Cardiac muscle cell (in vitro differentiated cells and primary cell): ENCODE data around the gene CHEK1. TPM values are rescaled to one million over a fixed set of nuclear protein-coding genes. Genes with fewer than 3 reads are reported as not detected.
A peak's percentile ranks its signal among the peaks of the same experiment; 100 is the strongest.

ENCODE experiments used
- DNase-seq, 2 donors: peaks; one replicate each; pipeline versions ENCODE4 v3.0.0 to v3.0.0-alpha.2; 2010 to 2017; ENCODE audit warnings: low read depth in 1 of 2, low spot score in 1 of 2
- H3K27ac ChIP-seq: fragments of 200-600 bp; sonication (generic); 2 replicates; pipeline ENCODE4 v1.5.1; 2016
- H3K27me3 ChIP-seq: fragments of 200-600 bp; sonication (generic); 2 replicates; pipeline ENCODE4 v1.6.0; 2016; ENCODE audit warnings: control low read depth
- H3K36me3 ChIP-seq: fragments of 200-600 bp; sonication (generic); 2 replicates; pipeline ENCODE4 v1.5.1; 2016; ENCODE audit warnings: control low read depth
- H3K4me1 ChIP-seq: fragments of 200-600 bp; sonication (generic); 2 replicates; pipeline ENCODE4 v1.8.1; 2017; ENCODE audit warnings: low read depth, mild to moderate bottlenecking, mixed run types
- H3K4me3 ChIP-seq: fragments of 200-600 bp; sonication (generic); 2 replicates; pipeline ENCODE4 v1.5.1; 2016; ENCODE audit warnings: mild to moderate bottlenecking
- H3K9me3 ChIP-seq: fragments of 200-600 bp; sonication (generic); 2 replicates; pipeline ENCODE4 v1.5.1; 2017; ENCODE audit warnings: low read depth, mild to moderate bottlenecking, control low read depth
- polyA plus RNA-seq: library from polyadenylated mRNA; unstranded; fragments of >200 nt; fragmentation: Nextera tagmentation; extraction: Ambion mirVana; gene quantifications from 2 replicates; pipeline ENCODE4 v1.2.1, GENCODE V29; 2016
- total RNA-seq: library from RNA; depleted of rRNA; stranded (reverse); fragments of >200 nt; gene quantifications from 2 replicates; pipeline ENCODE4 v1.2.3, GENCODE V29; 2016
- TF ChIP-seq, protein P1 (sequence below): IDR thresholded peaks from 2 replicates; pipeline ENCODE4 v1.5.1; 2012; ENCODE audit warnings: low read depth, mild to moderate bottlenecking, low read length

The CHEK1 gene
- total and polyA plus RNA-seq, 2 experiments from 2014 or later = 11.4 to 12.6 TPM

GRCh38 chr11:125625630-125626287 lies 796 bp downstream of the CHEK1 start:
- H3K9me3 ChIP-seq = no peaks in the 10 kb centered on the region
- peak overlapping the region; percentile 89 for H3K27ac ChIP-seq
- H3K4me3 ChIP-seq = peak overlapping the region; percentile 55
- H3K36me3 ChIP-seq = peaks cover 12% of the 10 kb centered on the region
- H3K4me1 ChIP-seq = peaks cover 5% of the 10 kb centered on the region
- H3K27me3 ChIP-seq = no peaks in the 10 kb centered on the region
- TF ChIP-seq, protein P1, sequence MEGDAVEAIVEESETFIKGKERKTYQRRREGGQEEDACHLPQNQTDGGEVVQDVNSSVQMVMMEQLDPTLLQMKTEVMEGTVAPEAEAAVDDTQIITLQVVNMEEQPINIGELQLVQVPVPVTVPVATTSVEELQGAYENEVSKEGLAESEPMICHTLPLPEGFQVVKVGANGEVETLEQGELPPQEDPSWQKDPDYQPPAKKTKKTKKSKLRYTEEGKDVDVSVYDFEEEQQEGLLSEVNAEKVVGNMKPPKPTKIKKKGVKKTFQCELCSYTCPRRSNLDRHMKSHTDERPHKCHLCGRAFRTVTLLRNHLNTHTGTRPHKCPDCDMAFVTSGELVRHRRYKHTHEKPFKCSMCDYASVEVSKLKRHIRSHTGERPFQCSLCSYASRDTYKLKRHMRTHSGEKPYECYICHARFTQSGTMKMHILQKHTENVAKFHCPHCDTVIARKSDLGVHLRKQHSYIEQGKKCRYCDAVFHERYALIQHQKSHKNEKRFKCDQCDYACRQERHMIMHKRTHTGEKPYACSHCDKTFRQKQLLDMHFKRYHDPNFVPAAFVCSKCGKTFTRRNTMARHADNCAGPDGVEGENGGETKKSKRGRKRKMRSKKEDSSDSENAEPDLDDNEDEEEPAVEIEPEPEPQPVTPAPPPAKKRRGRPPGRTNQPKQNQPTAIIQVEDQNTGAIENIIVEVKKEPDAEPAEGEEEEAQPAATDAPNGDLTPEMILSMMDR = no peak
- DNase-seq = peak; percentile 93

DNA sequence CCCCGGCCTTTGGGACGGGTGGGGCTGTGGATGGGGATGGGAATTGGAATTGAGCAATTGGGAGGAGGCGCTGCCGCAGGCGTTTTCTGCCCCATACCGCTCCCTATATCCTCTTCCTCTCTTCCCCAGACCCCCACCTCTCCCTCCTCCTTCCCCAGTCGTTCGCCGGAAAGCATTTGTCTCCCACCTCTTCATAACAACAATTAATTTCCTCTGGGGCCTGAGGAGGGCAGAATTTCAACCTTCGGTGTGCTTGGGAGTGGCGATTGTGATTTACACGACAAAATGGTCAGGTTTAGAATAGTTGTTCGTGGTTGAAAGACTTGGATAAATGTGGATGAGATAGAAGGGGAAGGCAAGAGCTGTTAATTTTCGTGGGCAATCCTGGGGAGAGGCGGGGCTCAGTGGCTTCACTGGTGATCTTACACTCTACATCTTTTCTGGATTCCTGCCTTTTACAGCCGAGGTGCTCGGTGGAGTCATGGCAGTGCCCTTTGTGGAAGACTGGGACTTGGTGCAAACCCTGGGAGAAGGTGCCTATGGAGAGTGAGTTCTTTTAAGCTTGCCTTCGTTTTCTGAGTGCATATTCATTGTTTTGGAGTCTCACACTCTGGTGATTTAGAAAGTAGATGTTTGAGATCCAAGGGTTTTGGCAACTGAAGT lies 1.5 kb downstream of the CHEK1 start:
- TF ChIP-seq, protein P1 = peak; percentile 45
- Histone ChIP-seq H3K27me3 (no peaks in the 10 kb centered on the region), H3K27ac (peak overlapping the region; percentile 89), H3K36me3 (peaks cover 7% of the 10 kb centered on the region), H3K9me3 (no peaks in the 10 kb centered on the region), H3K4me3 (peak overlapping the region; percentile 55), H3K4me1 (peaks cover 5% of the 10 kb centered on the region)
- peak; percentile 64 to 90 for DNase-seq

DNA sequence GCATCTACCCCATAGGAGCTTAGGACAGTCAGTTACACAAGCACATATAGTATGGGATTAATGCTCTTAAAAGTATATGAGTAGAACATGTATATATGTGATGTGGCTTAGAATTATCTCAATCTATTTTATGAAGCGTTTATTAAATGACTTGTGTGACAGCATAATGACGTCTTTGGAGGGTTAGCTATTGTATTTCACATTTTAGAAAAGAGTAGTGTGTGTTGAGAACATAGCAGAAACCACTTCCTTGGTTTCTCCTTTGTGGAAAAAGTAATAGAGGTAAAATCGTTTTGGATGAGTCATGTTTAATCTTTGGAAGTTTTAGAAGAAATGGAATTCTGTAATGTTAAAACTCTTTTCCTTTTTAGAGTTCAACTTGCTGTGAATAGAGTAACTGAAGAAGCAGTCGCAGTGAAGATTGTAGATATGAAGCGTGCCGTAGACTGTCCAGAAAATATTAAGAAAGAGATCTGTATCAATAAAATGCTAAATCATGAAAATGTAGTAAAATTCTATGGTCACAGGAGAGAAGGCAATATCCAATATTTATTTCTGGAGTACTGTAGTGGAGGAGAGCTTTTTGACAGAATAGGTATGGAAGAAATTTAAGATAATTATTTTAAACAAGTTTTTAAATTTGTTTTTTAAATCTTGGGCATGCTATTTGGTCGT lies 2.4 kb downstream of the CHEK1 start:
- H3K27me3 ChIP-seq = no peaks in the 10 kb centered on the region
- no peaks in the 10 kb centered on the region for H3K9me3 ChIP-seq
- TF ChIP-seq, protein P1 = no peak
- DNase-seq = no peak
- H3K36me3 ChIP-seq = no peaks in the 10 kb centered on the region
- peak overlapping the region; percentile 55 for H3K4me3 ChIP-seq
- H3K27ac ChIP-seq = peak overlapping the region; percentile 89
- peaks cover 5% of the 10 kb centered on the region for H3K4me1 ChIP-seq

DNA sequence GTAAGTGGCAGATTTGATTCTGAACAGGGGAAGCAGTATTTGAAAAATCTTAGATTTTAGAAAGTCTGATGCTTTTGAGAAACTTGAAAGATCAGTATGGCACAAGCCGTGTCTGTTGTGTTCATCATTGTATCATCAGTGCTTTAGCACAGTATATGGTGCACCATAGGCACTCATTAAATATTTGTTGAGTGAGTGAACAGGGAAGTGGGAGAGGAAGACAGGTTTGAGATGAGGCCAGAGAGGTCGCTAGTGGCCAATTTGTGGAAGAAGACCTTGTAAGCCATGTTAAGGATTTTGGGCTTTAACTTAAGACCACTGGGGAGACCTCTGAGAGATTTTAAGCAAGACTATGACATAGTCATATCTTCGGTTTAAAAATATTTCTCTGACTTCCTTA lies 12.9 kb downstream of the CHEK1 start:
- no peaks in the 10 kb centered on the region for H3K9me3 ChIP-seq
- peaks cover 32% of the 10 kb centered on the region for H3K36me3 ChIP-seq
- H3K4me3 ChIP-seq = no peak overlapping the region
- no peaks in the 10 kb centered on the region for H3K4me1 ChIP-seq
- H3K27me3 ChIP-seq = no peaks in the 10 kb centered on the region
- DNase-seq = no peak
- no peak overlapping the region for H3K27ac ChIP-seq
- TF ChIP-seq, protein P1 = no peak

DNA sequence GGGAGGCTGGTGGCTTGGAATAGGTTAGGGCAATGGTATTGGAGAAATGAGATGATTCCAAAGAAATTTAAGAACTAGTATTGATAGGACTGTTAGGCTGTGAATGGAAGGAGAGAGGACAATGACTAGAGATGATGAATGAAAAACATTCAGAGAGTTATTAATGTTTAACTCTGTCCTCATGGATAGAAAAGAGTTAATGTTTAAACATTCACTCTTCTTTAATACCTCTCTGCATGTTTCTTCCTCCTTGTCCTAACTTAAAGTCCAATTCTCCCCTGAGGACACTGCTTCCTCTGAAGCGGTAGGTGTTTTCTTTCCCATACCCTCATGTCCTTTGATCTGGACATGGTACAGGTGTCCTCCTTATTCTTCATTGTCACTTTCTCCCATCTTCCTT lies 13.4 kb downstream of the CHEK1 start:
- H3K4me3 ChIP-seq = no peak overlapping the region
- H3K27ac ChIP-seq = no peak overlapping the region
- TF ChIP-seq, protein P1 = no peak
- H3K9me3 ChIP-seq = no peaks in the 10 kb centered on the region
- no peaks in the 10 kb centered on the region for H3K4me1 ChIP-seq
- no peaks in the 10 kb centered on the region for H3K27me3 ChIP-seq
- peaks cover 28% of the 10 kb centered on the region for H3K36me3 ChIP-seq
- no peak for DNase-seq
